Suprapubic skin (tissue), 4 donors: ENCODE results near the gene PSMF1.

Experiments used
- POLR2A ChIP-seq, 2 donors: fragments of 450-650 bp; IDR thresholded peaks; one replicate each; pipeline ENCODE4 v1.6.1; 2017; ENCODE audit warnings: antibody characterized with exemption in 2 of 2, mild to moderate bottlenecking in 2 of 2, moderate library complexity in 2 of 2
- POLR2AphosphoS5 ChIP-seq, 3 donors: sonication (generic); formaldehyde crosslinking; IDR thresholded peaks; one replicate each; pipeline ENCODE4 v1.6.1; 2017; ENCODE audit warnings: antibody characterized with exemption in 3 of 3

GRCh38 chr20:1103751-1104150, 14.7 kb upstream of the PSMF1 start:
- no peak for TF ChIP-seq POLR2AphosphoS5 (IDR thresholded peaks at IDR 0.05)
- no peak for TF ChIP-seq POLR2A (IDR thresholded peaks at IDR 0.05)
